IPS-NIHi11 (cell line): ENCODE data around the gene TOP3B.
A peak's percentile ranks its signal among the peaks of the same experiment; 100 is the strongest.

Experiments
- DNase-seq: peaks from one replicate; pipeline ENCODE4 v3.0.0; 2012; ENCODE audit warnings: mixed read lengths, low spot score

Gene TOP3B

GRCh38 chr22:22013559-22014284, 31.1 kb upstream of the TOP3B start:
- no peak for DNase-seq

- no peak for DNase-seq
These were observed 29.4 kb upstream of the TOP3B start for GRCh38 chr22:22011964-22012363.

- no peak for DNase-seq
These were observed 27.8 kb upstream of the TOP3B start for GRCh38 chr22:22010358-22010757.

DNA sequence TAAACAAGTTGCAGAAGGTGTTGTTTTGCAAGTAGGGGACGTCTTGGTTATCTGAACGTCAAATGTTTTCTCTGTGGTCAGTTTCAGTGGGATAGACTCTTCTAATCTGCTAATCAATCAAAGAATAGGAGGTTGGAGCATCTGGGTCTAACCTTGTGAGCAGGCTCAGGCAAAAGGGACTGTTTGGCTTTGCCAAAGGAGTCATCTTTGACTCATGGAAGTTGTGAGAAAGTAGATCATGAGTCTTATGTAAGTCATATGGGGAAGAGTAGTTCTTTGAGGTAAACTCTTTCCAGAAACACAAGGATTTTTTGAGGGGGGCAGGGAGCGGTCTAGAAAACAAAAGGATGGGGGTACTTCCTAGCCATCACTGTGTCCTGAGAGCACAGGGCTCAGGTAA, 27.1 kb upstream of the TOP3B start:
- no peak for DNase-seq

- no peak for DNase-seq
These were observed 24.0 kb upstream of the TOP3B start for GRCh38 chr22:22006596-22006990.

DNA sequence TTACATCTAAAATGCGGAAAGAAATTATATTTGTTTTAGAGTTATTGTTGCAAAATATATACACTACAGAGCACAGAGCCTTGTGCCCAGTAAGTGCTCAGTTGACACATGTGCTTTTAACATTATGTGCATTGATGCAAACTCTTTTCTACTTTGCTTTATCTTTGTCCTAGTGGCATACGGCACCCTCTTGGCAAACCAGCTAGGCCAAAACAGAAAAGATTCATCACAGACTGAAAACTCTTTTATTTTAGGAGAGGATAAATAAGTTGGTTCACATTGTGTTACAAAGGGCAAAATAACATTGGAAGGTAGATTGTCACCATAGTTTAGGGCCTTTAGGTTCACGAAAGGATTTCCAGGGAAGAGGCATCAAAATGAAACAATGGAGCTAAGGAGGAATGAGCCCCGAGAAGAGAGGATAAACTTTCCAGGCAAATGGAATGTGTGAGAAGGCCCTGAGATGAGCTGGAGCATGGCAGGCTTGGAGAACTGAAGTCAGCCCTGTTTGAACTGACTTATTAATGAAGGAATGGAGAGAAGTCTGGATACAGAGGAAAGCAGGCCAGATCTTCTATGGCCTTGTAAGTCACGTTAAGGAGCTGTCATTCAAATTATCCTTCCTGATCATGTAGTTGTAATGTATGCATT, 23.5 kb upstream of the TOP3B start:
- no peak for DNase-seq

DNA sequence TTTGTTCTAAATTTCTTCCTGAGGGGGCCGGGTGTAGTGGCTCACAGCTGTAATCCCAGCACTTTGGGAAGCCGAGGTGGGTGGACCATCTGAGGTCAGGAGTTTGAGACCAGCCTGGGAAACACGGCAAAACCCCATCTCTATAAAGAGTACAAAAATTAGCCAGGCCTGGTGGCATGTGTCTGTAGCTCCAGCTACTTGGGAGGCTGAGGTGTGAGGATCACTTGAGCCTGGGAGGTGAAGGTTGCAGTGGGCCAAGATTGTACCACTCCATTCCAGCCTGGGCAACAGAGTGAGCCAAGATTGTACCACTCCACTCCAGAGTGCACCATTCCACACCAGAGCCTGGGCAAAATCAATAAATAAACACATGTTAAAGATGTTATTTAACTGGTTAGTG, 20.6 kb upstream of the TOP3B start:
- no peak for DNase-seq

- no peak for DNase-seq
These were observed 20.0 kb upstream of the TOP3B start for GRCh38 chr22:22002526-22003055.

- no peak for DNase-seq
These were observed 19.3 kb upstream of the TOP3B start for GRCh38 chr22:22001664-22002525.

- DNase-seq = no peak
These were observed 16.1 kb upstream of the TOP3B start for GRCh38 chr22:21998595-21999247.

DNA sequence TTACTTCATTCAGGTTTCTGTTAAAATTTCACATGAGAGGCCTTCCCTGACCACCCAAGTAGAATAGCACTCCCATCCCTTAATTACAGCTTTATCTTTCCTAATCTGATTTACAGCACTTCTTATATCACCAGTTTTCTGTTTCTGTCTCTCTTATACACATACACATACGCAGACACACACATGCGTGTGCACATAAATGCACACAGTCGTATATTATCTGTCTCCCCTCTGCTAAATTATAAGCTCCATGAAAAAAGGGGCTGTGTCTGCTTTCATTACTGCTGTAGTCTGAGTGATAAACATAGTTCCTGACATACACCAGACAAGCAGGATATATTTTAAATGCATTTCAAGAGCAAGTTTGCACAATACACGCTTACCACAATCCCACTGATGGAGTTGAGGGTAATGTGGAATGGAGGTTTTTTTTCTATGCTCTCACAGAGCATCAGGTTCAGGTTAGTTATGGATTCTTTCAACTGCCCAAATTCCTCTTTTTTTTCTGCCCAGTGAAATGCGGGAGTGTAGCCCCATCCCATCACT, 13.7 kb upstream of the TOP3B start:
- DNase-seq = no peak

DNA sequence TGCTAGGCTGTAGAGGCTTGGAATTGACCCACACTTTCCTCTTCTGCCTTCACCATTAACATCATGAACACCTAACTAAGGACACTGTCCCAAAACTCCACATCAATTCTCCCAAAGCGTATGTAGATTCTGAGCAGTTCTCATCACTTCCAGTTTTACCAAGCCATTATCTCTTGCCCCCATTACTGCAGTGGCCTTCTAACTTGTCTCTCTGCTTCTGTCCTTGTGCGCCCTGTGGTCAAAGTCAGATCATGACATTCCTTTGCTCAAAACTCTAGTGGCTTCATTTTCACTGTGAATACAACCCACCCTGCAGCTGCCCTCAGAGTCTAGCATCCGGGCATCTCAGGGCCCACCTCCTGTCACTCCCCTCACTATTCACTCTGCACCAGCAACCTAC, 13.1 kb upstream of the TOP3B start:
- DNase-seq = no peak

- no peak for DNase-seq
These were observed 12.4 kb upstream of the TOP3B start for GRCh38 chr22:21994881-21995444.

DNA sequence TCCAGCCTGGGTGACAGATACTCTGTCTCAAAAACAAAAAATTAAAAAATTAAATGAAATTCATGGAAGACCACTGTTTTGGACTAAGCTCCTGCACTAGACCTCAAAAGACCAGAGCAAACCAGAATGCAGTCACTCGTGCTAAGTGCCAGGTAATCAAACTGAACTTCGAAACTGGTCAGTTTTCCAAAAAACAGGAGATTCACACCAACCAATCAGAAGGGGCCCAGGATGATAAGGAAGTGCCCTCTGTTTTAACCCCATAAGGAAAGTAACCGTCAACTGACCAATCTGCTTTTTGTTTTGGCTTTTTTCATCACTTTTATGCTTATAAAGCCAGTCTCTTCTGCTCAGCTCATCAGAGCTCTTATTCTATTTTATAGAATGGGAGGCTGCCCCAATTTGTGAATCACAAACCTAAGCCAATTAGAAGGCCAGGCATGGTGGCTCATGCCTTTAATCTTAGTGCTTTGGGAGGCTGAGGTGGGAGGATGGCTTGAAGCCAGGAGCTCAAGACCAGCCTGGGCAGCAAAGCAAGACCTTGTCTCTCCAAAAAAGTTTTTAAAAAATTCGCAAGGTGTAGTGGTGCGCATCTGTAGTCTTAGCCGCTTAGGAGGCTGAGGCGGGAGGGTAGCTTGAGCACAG, 10.1 kb upstream of the TOP3B start:
- no peak for DNase-seq

- DNase-seq = no peak
These were observed 9.2 kb upstream of the TOP3B start for GRCh38 chr22:21991774-21992173.

- DNase-seq = no peak
These were observed 8.7 kb upstream of the TOP3B start for GRCh38 chr22:21991304-21991596.

DNA sequence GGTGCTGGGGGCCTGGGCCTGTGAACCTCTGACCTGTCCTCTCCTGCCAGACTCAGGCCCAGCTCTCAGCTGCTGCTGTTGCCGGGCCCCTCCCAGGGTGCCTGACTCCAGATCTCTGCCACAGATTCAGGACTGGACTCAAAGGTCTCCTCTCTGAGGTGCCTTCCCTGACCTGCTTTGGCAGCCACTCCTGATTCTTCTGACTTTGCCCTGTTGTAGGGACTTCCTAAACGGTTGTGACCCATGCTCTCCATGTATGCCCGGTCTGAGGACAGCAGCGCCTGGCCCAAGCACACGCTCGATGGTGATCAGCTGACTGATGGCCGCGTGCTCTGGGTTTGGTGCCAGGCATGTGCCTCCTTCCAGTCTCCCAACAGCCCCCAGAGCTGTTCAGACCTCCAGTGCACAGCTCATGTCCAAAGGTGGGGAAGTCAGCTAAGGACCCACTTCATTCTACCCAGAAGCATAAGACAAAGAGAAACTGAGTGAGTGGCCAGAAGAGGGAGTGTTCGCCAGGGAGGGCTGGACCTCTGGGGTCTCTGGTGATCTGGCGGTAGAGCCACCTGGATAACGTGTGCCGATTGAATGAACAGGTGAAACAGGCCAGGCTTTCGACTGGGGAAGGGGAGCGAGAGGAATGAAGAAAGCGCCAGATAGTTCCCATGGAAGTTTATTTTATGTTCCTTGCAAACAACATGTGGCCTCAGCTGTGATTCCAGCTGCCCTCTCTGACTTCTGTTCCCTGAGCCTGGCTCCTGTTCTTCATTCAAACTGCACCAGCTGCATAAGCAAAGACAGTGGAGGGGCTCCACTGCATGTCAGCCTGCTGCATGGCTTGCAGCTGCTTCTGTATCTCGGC, 8.1 kb upstream of the TOP3B start:
- DNase-seq = peak; percentile 35

DNA sequence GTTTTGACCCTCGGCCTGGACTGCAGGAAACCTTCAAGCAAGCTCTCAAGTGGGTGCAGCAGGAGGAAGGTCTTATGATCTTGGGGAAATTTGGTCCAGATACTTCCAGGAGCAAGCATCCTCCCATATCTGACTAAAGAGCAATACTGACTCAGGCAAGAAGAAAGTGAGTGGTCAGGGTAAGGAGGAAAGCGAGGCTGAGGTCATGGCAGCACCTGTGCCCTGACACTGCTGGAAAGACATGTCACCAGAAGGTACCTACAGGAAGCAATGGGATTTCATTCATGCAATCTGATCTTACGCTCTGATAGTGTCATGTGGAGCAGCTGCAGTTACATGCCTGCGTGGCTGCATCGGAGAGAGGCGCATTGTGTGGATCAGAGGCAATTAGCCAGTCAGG, 6.5 kb upstream of the TOP3B start:
- DNase-seq = no peak

GRCh38 chr22:21985214-21985613, 2.6 kb upstream of the TOP3B start:
- no peak for DNase-seq

DNA sequence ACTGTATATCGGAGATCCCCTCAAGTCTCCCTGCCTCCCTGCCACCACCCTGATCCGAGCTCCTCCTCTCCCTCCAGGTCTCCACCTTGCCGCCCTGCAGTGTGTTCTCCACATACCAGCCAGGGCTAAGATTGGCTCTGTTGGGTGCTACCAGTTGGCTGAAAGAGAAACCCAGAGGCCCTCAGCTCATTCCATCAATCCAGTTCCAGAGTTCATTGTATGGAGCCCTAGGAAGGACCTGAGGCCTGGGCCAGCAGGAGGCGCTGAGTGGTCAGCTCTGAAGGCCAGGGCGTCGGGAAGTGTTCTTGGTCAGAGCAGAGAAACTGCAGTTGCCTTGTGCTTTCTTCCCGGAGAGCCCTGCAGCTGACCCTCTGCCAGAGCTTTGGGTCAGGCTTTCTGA, 2.2 kb upstream of the TOP3B start:
- DNase-seq = peak; percentile 70
